ENCODE data around the gene CLMP. TPM values are rescaled to one million over a fixed set of nuclear protein-coding genes. Genes with fewer than 3 reads are reported as not detected.

Gene CLMP
- total RNA-seq, 3 donors from 2014 or later (not counting 1 experiment from before 2014, with no cell fraction given): 0.07 to 0.45 TPM; not detected in 1

DNA sequence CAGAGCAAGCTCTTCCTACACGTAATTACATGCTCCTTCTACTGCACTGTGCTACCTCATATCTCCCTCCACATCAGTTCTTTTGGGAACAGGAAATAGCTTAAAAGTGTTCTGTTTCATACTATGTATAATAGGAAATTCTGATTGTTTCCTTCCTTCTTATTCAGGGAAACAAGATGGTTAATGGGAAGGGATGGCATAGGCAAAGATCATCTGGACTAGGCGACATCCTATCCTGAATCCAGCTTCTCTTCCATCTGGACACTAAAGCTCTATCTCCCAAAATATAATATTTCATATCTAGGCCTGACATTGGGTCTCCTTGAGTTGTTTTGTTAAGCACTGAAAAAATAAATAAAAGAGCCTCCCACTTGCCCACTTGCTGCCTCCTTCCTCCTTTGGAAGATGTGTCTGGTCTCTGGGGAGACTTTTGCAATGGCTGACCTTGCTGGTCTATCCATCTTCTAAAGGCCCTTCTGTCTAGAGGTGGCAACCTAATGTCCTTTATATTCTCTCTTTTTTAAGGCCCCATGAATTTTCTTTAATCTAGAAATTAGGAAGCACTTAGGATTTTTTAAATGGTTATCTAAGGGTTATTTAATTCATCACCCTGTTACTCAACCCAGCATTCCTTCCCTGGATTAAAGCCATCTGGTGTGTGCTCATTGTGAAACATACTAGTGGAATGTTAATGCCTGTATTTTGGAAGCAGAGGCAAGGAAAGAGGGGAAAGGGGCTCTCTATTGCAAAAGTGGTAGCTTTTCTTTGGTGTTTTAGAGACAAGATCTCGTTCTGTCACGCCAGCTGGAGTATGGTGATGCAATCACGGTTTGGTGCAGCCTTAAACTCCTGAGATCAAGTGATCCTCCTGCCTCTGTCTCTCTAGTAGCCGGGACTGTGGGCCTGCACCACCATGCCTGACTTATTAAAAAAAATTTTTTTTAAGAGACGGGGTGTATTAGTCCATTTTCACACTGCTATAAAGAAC, 20.6 kb downstream of the CLMP start:
- 82% methylated on average over 7 of the region's 7 CpGs for WGBS (ENCODE audit: insufficient coverage)
- no peaks in the 10 kb centered on the region for H3K36me3 Mint-ChIP-seq
- Histone ChIP-seq H3K27ac (ENCODE audit: low read length) (no peak overlapping the region), H3K9me3 (ENCODE audit: control insufficient read depth, insufficient read depth, low read length) (no peaks in the 10 kb centered on the region), H3K27me3 (ENCODE audit: control insufficient read depth, insufficient read depth, low read length) (no peaks in the 10 kb centered on the region), H3K4me1 (ENCODE audit: control insufficient read depth, insufficient read depth, low read length) (no peaks in the 10 kb centered on the region), H3K36me3 (ENCODE audit: control insufficient read depth, insufficient read depth, low read length) (no peaks in the 10 kb centered on the region), H3K4me3 (ENCODE audit: low read length) (no peak overlapping the region)
- no peaks in the 10 kb centered on the region for H3K9me3 Mint-ChIP-seq
- H3K27me3 Mint-ChIP-seq (ENCODE audit: low read depth in 2 of 2): peaks cover 0 to 6% of the 10 kb centered on the region in 2 donors
- H3K4me1 Mint-ChIP-seq: peaks cover 6 to 7% of the 10 kb centered on the region in 2 donors
- no peak overlapping the region for H3K4me3 Mint-ChIP-seq
- DNase-seq (no peak), ATAC-seq (no peak)
- no peak overlapping the region for H3K27ac Mint-ChIP-seq
- no peak for TF ChIP-seq CTCF (IDR thresholded peaks at IDR 0.05)
- intact Hi-C loops (cut with micrococcal nuclease): no loop called here

- Mint-ChIP-seq H3K27ac (no peak overlapping the region), H3K9me3 (no peaks in the 10 kb centered on the region), H3K4me3 (no peak overlapping the region), H3K27me3 (ENCODE audit: low read depth in 2 of 2) (peaks cover 2 to 5% of the 10 kb centered on the region in 2 donors), H3K4me1 (peaks cover 6 to 7% of the 10 kb centered on the region in 2 donors), H3K36me3 (no peaks in the 10 kb centered on the region)
- H3K27me3 ChIP-seq (ENCODE audit: control insufficient read depth, insufficient read depth, low read length): no peaks in the 10 kb centered on the region
- H3K4me1 ChIP-seq (ENCODE audit: control insufficient read depth, insufficient read depth, low read length): no peaks in the 10 kb centered on the region
- no peaks in the 10 kb centered on the region for H3K36me3 ChIP-seq (ENCODE audit: control insufficient read depth, insufficient read depth, low read length)
- DNase-seq (no peak), ATAC-seq (no peak)
- intact Hi-C loops (cut with micrococcal nuclease): no loop called here
- no peak for TF ChIP-seq CTCF (IDR thresholded peaks at IDR 0.05)
- 100% methylated on average over 3 of the region's 3 CpGs for WGBS (ENCODE audit: insufficient coverage)
- H3K9me3 ChIP-seq (ENCODE audit: control insufficient read depth, insufficient read depth, low read length): no peaks in the 10 kb centered on the region
- no peak overlapping the region for H3K27ac ChIP-seq (ENCODE audit: low read length)
- no peak overlapping the region for H3K4me3 ChIP-seq (ENCODE audit: low read length)
Measured at GRCh38 chr11:123173856-123174186, 21.2 kb downstream of the CLMP start.

GRCh38 chr11:123173040-123173855, 21.8 kb downstream of the CLMP start:
- WGBS (ENCODE audit: insufficient coverage): 90% methylated on average over 4 of the region's 4 CpGs
- Mint-ChIP-seq H3K27ac (no peak overlapping the region), H3K36me3 (no peaks in the 10 kb centered on the region)

More at GRCh38 chr11:123173040-123173855, 21.8 kb downstream of the CLMP start:
- Mint-ChIP-seq H3K9me3 (no peaks in the 10 kb centered on the region), H3K4me1 (peaks cover 6 to 7% of the 10 kb centered on the region in 2 donors), H3K27me3 (ENCODE audit: low read depth in 2 of 2) (peaks cover 7 to 8% of the 10 kb centered on the region in 2 donors), H3K4me3 (no peak overlapping the region)
- Histone ChIP-seq H3K27me3 (ENCODE audit: control insufficient read depth, insufficient read depth, low read length) (no peaks in the 10 kb centered on the region), H3K36me3 (ENCODE audit: control insufficient read depth, insufficient read depth, low read length) (no peaks in the 10 kb centered on the region), H3K4me1 (ENCODE audit: control insufficient read depth, insufficient read depth, low read length) (no peaks in the 10 kb centered on the region), H3K4me3 (ENCODE audit: low read length) (no peak overlapping the region), H3K27ac (ENCODE audit: low read length) (no peak overlapping the region), H3K9me3 (ENCODE audit: control insufficient read depth, insufficient read depth, low read length) (no peaks in the 10 kb centered on the region)
- intact Hi-C loops (cut with micrococcal nuclease): no loop called here
- TF ChIP-seq CTCF (IDR thresholded peaks at IDR 0.05): no peak
- no peak for DNase-seq
- no peak for ATAC-seq

All from natural killer cell (primary cell).